Eye (tissue), 1 donor: ENCODE results near the gene PATJ.
"Not testable (repeated sequence)": the region's sequence is repeated elsewhere in the genome, so short reads cannot be mapped to it uniquely, and the experiment has no call there.

ENCODE experiments used
- DNase-seq: peaks from one replicate; pipeline ENCODE4 v3.0.0-alpha.2; 2015

Gene PATJ

DNA sequence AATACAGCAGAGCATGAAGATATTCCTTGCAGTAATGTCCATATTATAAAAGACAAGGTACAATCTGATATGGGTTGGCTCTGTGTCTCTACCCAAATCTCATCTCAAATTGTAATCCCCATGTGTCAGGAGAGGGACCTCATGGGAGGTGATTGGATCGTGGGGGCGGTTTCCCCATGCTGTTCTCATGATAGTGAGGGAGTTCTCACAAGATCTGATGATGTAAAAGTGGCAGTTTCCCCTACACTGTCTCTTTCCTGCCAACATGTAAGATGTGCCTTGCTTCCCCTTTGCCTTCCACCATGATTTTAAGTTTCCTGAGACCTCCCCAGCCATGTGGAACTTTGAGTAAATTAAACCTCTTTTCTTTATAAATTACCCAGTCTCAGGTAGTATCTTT, 152.0 kb downstream of the PATJ start:
- not testable (repeated sequence) for DNase-seq

DNA sequence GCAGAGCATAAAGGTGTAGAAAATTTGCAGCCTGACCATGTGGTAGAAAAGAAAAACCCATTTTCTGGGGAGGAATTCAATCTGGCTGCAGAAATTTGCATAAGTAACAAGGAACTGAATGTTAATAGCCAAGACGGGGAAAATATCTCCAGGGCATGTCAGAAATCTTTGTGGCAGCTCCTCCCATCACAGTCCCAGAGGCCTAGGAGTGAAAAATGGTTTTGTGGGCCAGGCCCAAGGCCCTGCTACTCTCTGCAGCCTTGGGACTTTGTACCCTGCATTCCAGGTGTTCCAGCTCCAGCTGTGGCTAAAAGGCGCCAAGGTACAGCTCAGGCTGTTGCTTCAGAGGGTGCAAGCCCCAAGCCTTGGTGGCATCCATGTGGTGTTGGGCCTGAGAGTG, 152.9 kb downstream of the PATJ start:
- no peak for DNase-seq

DNA sequence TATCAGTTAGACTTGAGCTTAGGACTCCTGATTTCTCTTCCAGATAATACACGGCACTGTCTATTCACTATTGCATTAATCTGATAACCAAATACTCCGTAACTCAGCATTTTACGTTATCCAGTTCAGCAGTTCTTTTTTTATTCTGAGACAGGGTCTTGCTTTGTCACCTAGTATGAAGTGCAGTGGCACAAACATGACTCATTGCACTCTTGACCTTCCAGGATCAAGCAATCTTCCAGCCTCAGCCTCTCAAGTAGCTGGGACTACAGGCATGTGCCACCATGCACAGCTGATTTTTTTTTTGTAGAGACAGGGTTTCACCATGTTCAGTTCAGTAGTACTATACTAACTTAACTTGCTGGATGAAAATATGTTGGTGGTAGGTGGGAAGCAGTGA, 156.4 kb downstream of the PATJ start:
- DNase-seq: no peak

DNA sequence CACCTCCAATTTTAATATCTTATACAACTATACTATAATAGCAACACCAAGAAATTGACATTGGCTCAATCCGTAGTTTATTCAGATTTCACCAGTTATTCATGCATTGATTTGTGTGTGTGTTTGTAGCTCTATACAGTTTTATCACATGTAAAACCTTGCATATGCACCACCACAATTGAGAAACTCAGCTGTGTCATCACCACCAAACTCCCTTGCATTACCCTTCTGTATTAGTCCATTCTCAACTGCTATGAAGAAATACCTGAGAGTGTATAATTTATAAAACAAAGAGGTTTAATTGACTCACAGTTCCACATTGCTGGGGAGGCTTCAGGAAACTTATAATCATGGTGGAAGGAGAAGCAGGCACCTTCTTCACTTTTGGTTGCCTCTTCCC, 162.1 kb downstream of the PATJ start:
- DNase-seq: no peak

DNA sequence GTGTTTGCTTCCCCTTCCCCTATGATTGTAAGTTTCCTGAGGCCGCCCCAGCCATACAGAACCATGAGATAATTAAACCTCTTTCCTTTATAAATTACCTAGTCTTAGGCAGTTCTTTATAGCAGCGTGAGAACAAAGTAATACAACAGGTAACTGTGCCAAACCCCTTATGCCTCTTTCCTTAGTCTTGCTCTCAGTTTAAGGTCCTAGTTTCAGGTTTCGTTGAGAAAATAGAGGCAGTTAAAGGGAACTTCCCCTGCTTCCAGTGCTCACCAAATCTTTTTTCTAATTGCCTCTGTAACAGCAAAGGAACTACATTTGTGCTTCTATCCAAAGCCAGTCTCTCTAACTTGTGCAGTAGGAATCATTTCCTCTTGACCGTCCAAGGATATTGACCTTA, 164.8 kb downstream of the PATJ start:
- DNase-seq: no peak

DNA sequence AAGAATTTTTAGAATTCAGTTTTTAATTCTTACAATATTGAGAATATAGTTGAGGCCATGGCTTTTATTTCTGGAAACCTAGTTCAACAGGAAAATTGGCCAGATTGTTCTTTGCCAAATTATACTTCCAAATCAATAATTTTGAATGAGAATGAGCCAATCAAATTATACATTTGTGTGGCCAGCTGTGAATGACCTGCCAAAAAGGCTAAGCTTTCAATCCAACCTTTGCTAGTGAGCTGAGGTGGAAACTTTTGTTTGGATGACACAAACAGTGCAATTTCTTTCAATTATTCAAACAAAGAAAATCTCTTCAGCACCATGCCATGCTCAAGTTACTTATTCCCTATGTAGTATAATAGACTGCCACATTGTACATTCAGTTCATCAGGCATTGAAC, 167.8 kb downstream of the PATJ start:
- no peak for DNase-seq

DNA sequence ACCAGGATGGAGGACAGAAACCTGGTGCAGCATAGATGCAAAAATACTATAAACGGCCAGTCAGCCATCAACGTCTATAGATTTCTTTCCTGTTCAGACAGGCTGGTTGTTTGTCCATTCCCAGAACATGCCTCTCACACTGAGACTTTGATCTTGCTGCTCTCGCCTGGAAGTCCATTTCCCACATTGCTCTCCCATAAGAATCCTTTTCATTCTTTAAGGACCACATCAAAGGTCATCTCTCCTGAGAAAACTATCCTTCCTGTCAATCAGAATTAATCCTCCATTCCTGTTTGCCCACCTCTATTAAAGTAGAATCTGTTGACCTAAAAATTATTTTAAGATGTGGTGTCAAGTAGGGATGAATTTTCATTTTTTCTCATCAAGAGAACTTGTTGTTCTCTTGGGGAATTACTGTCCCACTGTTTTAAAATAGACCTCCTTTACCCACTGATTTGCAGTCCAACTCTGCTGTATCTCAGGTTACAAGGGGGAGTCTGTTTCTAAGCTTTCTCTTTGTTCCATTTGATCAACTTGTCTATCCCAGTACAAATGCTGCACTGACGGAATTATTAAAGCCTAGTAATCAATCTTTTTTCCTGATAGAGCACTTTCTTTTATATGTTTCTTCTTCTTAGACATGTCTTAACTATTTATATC, 172.7 kb downstream of the PATJ start:
- DNase-seq: peak; percentile 4

DNA sequence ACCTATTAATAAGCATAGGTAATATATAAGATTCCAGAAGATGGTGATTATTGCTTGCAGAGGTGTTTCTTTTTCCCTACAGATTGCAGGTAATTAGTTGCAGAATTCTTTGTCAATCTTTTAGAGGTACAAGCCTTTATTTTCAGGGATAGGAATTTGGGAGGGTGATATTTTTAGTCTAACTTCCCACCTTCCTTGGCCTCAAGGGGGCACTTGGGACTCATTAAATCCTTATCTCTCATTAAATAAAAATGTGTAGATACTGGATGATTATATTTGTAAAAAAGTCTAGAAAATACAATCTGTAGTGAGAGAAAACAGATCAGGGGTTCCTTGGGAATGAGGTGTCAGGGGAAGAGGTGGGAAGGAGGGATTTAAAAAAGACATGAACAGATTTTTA, 179.2 kb downstream of the PATJ start:
- no peak for DNase-seq

DNA sequence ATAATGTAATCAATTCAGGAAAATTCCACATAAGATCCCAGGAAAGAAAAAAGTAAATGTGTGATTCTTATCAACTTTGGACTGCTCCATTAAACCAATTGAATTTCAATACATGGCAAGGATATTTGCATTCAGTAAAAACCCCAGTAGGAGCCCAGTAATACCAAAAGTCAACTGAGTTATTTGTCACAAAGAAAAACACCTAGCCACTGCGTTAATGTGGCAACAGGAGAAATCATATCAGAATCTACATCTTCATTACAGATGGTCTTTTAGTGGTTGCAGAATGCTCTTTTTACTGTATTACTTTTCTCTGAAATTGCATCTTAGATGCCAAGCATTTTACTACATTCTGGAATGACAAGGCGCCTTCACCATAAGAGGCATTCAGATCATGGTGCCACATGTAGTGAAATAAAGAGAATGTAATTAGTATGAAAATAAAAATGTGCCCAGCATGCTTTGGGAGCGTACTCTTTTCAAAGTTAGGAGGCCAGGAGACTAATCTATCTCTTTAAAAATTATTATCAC, 180.7 kb downstream of the PATJ start:
- DNase-seq: no peak

DNA sequence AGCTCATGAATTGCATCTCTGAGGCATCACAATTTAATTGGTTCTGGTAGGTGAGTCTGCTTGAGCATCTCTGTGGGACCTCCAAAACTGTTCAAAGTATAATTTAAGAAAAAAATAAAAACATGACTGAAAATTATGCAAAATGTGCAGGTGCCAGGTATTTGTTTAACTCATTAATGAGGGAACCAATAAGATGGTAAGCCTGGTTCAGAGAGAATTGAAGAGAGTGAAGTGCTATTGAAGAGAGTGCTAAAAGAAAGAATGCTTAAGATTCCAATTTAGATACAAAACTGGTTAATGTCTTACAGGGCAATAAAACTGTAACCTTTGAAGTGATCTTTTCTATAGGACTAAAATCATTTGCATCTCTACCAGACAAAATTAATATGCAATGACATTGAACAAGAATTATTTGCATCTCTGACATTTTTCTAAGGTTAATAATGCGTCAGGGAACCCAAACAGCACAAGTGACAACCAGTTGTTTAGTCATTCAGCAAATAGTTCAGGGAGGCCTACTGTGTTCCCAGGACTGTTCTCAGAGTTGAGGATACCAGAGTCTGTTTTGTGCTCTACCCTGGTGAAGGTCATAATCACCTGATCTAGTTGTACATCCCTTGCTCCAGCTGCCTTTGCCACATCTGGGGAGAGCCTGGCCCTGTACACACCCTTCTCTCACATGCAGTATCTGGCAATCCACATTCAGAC, 183.5 kb downstream of the PATJ start:
- no peak for DNase-seq

DNA sequence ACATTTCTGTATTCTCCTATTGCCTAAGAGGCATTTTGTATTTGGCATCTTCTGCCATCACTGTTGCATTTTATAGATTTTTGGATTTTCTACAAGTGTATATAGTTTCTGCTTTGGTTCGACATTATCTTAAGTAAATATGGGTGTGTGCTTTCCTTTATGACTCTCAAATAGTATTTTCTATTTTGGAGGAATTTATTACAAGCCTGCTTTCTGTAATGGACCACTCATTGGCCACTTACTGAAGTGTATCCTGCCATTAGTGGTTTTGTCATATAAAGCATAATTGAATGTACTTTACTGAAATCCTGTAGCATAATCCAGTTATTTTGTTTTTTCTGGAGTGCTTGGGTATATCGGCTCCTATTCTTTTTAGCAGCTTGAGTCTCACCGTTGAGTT, 184.3 kb downstream of the PATJ start:
- no peak for DNase-seq

DNA sequence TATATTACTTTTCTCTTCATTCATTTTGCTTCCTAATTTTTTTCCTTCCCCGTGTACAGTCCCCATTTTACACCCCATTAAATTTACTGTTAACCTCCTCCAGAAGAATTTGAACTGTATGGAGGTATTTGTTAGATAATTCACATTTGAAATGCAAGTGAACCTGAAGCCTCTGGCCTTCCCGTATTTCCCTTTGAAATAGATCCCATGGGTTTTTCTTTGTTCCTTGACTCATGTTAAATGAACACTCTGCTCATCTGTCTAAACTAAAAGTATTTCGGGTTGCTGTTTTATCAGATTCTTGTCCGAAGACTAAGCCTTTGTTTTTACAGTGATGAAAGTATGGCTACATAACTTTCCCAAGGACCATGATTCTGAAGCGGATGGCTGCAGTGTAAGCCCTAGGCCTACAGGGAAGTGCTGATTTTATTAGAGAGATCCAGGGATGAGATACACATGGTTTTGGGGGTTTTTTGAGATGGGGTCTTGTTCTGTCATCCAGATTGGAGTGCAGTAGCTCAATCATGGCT, 187.9 kb downstream of the PATJ start:
- no peak for DNase-seq

DNA sequence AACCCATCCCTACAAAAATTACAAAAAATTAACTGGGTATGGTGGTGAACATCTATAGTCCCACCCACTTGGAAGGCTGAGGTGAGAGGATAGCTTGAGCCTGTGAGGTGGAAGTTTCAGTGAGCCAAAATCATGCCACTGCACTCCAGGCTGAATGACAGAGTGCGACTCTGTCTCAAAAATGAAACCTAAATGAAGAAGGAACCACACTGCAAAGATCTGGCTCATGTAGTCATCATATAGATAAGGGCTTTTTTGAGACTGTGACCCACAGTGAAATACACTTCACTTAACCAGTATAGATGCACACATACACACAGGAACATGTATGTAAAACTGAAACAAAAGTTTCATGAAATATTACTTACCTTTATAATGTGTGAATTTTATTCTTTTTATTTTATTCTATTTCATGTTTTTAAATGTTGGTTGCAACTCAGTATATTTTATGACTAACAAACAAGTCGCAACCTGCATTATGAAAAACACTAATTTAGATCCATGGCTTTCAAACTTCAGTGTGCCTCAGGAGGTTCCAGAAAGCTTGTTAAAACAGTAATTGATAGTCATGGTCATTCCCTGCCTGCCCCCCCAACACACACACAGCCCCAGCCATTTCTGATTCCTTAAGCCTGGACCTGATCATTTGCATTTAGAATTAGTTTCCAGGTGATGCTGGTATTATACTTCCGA, 189.5 kb downstream of the PATJ start:
- DNase-seq: no peak

DNA sequence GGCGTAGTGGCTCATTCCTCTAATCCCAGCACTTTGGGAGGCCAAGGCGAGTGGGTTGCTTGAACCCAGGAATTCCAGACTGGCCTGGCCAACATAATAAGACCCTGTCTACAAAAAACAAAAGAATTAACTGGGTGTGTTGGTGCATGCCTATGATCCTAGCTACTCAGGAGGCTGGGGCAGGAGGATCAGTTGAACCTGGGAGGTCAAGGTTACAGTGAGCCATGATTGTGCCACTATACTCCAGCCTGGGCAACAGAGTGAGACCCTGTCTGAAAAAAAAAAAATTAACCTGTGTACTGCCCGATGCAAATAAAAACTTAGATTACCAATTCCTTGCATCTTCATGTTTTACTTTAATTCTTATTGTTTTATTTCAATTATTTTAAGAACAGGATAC, 193.2 kb downstream of the PATJ start:
- DNase-seq: no peak

DNA sequence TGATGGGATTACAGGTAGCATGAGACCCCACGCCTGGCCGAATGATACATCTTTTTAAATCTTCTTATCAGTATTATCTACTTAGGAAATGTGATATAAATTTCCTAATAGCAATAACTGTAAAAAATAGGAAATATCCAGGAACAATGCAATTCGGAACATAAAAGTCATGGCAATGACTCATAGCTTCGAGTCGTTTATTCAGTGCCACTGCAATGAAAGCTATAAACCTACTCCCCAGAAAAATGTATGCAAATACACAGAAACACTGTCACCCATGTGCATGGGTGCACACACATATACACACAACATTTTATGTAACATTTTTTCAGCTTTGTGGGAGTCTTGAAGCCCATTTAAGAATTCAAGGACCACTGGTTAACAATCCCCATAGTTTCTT, 194.6 kb downstream of the PATJ start:
- no peak for DNase-seq

DNA sequence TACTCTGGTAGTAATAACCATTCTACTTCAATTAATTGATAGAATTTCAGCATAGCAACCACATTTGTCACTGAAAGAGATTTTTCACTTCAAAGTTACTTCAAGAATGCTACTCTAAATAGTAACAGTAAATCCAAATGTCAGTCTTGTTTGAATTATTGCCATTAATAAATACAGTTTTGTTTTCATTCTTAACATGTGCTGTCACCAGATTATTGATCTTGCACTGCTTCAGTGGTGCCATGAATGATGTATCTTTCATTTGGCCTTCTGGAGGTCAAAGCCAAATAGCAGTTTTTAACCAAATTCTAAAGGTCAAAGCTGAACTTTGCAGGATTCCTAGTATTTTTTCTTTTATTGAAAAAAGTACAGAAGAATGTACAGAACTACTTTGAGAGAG, 199.5 kb downstream of the PATJ start:
- DNase-seq: no peak

DNA sequence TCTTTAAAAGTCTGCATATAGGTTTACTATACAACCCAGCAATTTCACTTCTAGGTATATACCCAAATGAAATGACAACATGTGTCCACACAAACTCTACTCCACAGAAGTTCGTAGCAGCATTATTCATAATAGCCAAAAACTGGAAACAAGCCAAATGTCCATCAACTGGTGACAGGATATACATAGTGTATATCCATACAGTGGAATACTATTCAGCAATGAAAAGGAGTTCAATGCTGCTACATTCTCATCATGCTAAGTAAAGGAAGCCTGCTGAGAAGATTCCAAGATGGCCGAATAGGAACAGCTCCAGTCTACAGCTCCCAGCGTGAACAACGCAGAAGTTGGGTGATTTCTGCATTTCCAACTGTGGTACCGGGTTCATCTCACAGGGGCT, 200.6 kb downstream of the PATJ start:
- no peak for DNase-seq

DNA sequence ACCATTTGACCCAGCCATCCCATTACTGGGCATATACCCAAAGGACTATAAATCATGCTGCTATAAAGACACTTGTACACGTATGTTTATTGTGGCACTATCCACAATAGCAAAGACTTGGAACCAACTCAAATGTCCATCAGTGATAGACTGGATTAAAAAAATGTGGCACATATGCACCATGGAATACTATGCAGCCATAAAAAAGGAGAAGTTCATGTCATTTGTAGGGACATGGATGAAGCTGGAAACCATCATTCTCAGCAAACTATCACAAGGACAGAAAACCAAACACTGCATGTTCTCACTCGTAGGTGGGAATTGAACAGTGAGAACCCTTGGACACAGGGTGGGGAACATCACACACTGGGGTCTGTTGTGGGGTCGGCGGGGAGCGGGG, 206.4 kb downstream of the PATJ start:
- not testable (repeated sequence) for DNase-seq

DNA sequence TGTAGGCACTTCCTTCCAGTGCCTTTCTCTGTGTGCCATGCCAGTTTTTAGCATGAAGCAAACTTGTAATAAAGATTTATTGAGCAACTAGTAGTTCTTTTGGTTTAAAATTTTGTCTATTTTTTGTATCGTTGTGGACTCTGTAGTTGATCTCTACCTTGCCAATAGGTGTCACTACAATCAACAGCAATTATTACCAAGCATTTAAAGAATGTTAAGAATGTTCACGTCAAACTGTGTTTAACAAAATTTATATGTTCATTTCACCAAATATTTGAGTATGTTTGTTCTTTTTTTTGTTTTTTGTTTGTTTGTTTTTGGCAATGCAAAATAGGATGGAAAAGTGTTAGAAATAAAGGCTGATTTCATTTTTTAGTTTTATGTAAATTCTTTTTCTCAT, 208.1 kb downstream of the PATJ start:
- no peak for DNase-seq

DNA sequence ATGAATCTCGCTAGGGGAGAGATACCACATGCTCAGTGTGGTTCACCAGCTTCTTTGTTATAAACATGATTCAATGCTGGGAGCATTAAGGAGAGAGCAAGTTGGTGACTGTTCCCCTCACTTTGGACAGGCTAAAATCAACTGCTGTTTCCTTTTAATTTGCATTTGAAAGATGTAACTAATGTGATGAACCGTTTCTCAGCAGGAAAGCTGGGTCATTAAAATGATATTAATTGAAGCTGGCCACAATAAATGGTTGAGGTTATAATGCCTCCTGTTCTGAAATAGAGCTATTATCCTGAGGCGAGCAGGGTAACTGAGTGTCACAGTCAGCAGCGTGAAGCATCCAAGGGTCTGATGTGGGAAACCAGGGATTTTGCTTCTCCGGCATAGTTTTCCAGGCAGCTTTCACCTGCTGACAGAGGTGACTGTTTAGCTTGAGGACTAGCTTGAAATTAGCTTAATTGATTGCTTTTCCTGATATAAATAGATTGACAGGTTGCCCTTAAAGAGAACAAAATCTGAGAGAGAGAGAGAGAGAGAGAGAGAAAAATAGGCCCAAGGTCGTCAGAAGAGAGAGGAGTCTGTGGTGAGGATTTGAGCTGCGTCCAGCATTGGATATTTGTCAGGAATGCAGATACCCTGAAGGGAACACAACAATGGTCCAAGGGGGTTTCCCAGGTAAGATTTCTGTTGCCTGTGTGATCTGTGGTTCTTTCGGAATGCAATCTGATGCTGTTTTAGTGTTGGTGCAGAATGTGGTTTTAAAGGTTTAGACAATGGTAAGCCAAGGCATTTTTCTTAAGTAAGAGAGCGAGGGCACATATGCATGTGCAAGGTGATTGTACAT, 209.7 kb downstream of the PATJ start:
- DNase-seq: peak; percentile 69

DNA sequence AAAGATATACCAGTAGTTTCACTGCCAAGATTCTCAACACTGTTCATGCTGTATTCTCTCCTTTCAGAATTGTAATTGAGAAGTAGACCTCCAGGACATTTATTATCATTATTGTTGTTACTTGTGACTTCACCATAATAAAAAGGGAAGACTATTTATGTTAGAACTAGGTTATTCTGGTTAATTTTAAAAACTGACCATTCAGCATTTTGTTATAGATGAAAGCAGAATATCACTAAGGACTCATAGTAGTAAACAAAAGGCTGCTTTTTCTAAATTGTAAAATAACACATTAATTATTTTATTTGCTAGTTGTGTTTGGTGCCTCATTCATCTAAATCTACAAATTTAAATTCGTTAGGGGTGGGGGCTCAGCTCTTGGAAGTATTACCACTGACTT, 210.4 kb downstream of the PATJ start:
- no peak for DNase-seq

DNA sequence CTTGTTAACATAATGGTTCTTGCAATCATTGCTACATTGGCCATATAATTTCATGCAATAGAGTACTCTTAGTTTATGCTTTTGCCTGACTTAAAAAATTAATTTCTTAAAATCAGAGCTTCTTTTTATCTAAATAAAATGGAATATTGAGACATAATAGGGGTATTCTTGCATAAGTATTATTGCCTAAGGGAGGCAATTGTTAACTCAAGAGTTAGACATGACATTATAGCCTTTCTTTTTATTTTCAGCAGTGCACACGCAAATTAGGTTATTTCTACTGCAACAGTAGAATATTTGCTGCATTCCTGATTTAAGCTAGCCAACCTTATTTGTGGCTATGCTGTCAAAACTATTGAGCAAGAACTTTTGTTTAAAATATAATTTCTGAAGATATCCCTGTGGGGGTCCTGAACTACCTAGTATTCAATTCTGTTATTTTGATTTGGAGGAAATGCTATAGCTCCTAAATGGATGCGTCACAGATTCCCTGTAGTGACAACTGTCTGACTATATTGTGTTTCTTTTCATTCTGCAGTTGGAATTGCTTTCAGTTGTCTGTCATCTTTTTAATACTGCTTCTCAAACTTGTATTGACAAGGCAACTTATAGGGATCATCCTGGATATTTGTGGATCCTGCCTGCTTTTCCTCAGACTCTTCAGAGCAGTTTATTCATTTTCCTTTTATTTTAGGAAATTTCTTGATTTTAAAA, 211.0 kb downstream of the PATJ start:
- DNase-seq: no peak
